ENCODE data around the gene DIAPH2. TPM values are rescaled to one million over a fixed set of nuclear protein-coding genes. Genes with fewer than 3 reads are reported as not detected.

Gene DIAPH2
- total RNA-seq, 1 experiment from 2014 or later = 15.9 TPM

DNA sequence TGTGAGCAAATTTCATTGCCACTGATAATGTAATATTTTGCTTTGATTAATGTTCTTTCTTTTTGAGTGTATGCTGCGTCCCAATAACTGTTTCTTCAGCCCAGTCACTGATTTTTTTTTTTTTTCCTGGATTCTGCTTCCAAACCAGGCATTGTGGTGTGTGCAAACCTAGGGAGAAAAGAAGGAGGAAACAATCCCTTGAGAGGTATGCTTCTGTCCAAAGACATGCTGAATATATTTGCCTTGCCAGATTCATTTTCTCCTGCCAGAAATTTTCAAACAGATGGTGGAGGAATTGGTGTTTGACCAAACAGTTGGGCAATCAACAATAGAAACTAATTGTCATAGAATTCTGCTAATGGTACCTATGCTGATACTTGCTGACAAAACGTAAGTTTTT, 952.6 kb downstream of the DIAPH2 start:
- H3K4me1 Mint-ChIP-seq = peaks cover 37% of the 10 kb centered on the region
- ChIA-PET CTCF (no interaction called here), POLR2A (no interaction called here)
- no peak overlapping the region for H3K4me3 Mint-ChIP-seq
- TF ChIP-seq SOX15 (CRISPR knock-in tag; IDR thresholded peaks at IDR 0.05) = no peak
- no peak for TF ChIP-seq NR3C1 (CRISPR knock-in tag; conservative IDR thresholded peaks at IDR 0.05; ENCODE audit: low read depth)
- H3K27ac Mint-ChIP-seq = no peak overlapping the region
- ATAC-seq (no peak), DNase-seq (ENCODE audit: low spot score) (no peak)
- peaks cover 4% of the 10 kb centered on the region; the same call in 1 of the 2 replicates for H3K9me3 Mint-ChIP-seq
- no peaks in the 10 kb centered on the region; the same call in 1 of the 2 replicates for H3K27me3 Mint-ChIP-seq (ENCODE audit: low read depth)
- no peaks in the 10 kb centered on the region for H3K36me3 Mint-ChIP-seq

- no peak for ATAC-seq
- TF ChIP-seq, protein P1, sequence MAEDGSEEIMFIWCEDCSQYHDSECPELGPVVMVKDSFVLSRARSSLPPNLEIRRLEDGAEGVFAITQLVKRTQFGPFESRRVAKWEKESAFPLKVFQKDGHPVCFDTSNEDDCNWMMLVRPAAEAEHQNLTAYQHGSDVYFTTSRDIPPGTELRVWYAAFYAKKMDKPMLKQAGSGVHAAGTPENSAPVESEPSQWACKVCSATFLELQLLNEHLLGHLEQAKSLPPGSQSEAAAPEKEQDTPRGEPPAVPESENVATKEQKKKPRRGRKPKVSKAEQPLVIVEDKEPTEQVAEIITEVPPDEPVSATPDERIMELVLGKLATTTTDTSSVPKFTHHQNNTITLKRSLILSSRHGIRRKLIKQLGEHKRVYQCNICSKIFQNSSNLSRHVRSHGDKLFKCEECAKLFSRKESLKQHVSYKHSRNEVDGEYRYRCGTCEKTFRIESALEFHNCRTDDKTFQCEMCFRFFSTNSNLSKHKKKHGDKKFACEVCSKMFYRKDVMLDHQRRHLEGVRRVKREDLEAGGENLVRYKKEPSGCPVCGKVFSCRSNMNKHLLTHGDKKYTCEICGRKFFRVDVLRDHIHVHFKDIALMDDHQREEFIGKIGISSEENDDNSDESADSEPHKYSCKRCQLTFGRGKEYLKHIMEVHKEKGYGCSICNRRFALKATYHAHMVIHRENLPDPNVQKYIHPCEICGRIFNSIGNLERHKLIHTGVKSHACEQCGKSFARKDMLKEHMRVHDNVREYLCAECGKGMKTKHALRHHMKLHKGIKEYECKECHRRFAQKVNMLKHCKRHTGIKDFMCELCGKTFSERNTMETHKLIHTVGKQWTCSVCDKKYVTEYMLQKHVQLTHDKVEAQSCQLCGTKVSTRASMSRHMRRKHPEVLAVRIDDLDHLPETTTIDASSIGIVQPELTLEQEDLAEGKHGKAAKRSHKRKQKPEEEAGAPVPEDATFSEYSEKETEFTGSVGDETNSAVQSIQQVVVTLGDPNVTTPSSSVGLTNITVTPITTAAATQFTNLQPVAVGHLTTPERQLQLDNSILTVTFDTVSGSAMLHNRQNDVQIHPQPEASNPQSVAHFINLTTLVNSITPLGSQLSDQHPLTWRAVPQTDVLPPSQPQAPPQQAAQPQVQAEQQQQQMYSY (CRISPR knock-in tag; IDR thresholded peaks at IDR 0.05) = no peak
- TF ChIP-seq SMAD3 (CRISPR knock-in tag; IDR thresholded peaks at IDR 0.05; ENCODE audit: borderline replicate concordance) = no peak
- TF ChIP-seq USF2 (CRISPR knock-in tag; IDR thresholded peaks at IDR 0.05) = no peak
- no peak for TF ChIP-seq NFE2L1 (CRISPR knock-in tag; IDR thresholded peaks at IDR 0.05)
- TF ChIP-seq ELF4 (CRISPR knock-in tag; IDR thresholded peaks at IDR 0.05; ENCODE audit: low read depth) = no peak
- TF ChIP-seq SOX15 (CRISPR knock-in tag; IDR thresholded peaks at IDR 0.05) = no peak
- TF ChIP-seq ATF6 (CRISPR knock-in tag; IDR thresholded peaks at IDR 0.05) = no peak
- TF ChIP-seq JUN (CRISPR knock-in tag; IDR thresholded peaks at IDR 0.05) = no peak
- TF ChIP-seq ZNF512 (CRISPR knock-in tag; IDR thresholded peaks at IDR 0.05; ENCODE audit: borderline replicate concordance) = no peak
- no peak for TF ChIP-seq JAZF1 (CRISPR knock-in tag; IDR thresholded peaks at IDR 0.05)
- TF ChIP-seq ZNF317 (CRISPR knock-in tag; IDR thresholded peaks at IDR 0.05; ENCODE audit: borderline replicate concordance, low read depth) = no peak
- TF ChIP-seq ZSCAN18 (CRISPR knock-in tag; IDR thresholded peaks at IDR 0.05) = no peak
- no peak for DNase-seq (ENCODE audit: low spot score)
- Mint-ChIP-seq H3K27ac (no peak overlapping the region), H3K36me3 (0 out of 2 replicates have a peak, but pooled peaks cover 3% of the 10 kb centered on the region), H3K27me3 (ENCODE audit: low read depth) (no peaks in the 10 kb centered on the region; the same call in 1 of the 2 replicates), H3K4me1 (peaks cover 37% of the 10 kb centered on the region), H3K4me3 (no peak overlapping the region), H3K9me3 (peaks cover 15% of the 10 kb centered on the region; the same call in 1 of the 2 replicates)
- ChIA-PET CTCF (no interaction called here), POLR2A (no interaction called here)
Observed at GRCh38 chrX:97638621-97639020, 954.0 kb downstream of the DIAPH2 start.
